GM18867 (cell line): ENCODE data around the gene ACADSB.

Experiments used
- ATAC-seq: cut with Tn5 transposase; IDR thresholded peaks from one replicate; pipeline ENCODE4 v1.9.1; 2021; ENCODE audit warnings: mild to moderate bottlenecking, moderate library complexity; ENCODE audit not compliant: unreplicated experiment

Gene ACADSB

DNA sequence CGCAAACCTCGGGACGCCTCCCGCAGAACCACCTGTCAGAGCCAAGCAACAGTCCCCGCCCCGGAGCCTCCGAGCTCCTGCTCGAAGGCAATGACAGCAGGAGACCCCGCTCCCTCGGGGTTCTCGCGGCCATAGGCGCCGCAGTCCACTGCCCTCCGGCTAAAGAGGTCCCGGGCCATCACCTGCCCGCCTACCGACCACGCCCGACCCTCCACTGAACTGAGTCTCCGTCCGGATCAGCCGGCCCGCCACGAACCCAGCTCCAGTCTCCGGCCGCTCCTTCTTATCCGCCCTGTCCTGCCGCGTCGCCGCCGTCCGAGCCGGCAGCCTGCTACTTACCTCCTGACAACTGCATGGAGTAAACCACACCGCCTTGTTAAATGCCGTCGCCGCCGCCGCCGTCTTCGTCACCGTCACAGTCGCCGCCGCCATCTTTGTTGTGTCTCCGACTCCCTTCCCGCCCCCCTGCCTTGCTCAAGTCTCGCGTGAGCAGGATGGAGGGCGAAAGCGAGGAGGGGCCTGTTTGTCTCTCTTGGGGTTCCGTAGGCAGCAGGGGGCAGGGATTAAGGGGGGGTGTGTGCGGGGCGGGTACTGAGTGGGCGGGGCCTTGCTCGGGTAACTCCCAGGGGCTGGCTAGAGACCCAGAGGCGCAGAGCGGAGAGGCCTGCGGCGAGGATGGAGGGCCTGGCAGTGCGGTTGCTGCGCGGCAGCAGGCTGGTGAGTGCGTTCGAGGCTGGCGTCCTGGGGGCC is at the start of gene ACADSB, which contains the start of gene IKZF5:
TSS of gene ACADSB (plus strand) at position 652 of the 750 bp plus-strand sequence. CDS start at position 676, 24 bp downstream.
TSS of gene IKZF5 (minus strand) at position 441 of the 750 bp plus-strand sequence. CDS start 10,170 bp downstream, outside the sequence.
- ATAC-seq: peak; percentile 87

GRCh38 chr10:122962405-122962804 is 46.4 kb upstream of the ACADSB start:
- no peak for ATAC-seq

DNA sequence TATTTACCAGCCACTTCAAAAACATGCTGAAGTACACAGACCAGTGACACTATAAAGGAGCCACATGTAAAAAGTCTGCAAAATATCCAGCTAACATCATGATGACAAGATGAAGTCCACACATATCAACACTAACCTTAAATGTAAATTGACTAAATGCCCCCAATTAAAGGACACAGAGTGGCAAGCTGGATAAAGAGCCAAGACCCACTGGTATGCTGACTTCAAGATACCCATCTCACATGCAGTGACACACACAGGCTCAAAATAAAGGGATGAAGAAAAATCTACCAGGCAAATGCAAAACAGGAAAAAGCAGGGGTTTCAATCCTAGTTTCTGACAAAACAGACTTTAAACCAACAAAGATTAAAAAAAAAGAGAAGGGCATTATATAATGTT is 41.9 kb upstream of the ACADSB start:
- no peak for ATAC-seq

GRCh38 chr10:122968698-122969097 is 40.1 kb upstream of the ACADSB start:
- ATAC-seq: no peak

DNA sequence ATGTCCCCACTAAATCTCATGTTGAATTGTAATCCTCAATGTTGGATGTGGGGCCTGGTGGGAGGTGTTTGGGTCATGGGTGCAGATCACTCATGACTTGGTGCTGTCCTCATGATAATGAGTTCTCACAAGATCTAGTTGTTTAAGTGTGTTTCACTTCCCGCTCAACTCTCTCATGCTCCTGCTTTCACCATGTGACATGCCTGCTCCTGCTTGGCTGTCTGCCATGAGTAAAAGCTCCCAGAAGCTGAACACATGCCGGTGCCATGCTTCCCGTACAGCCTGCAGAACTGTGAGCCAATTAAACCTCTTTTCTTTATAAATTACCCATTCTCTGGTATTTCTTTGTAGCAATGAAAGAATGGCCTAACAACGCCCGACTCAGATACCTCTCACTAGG is 34.8 kb upstream of the ACADSB start:
- no peak for ATAC-seq

GRCh38 chr10:122974543-122975064 is 34.2 kb upstream of the ACADSB start:
- no peak for ATAC-seq

- ATAC-seq: peak; percentile 97
These were observed 28.4 kb upstream of the ACADSB start, which contains the start of gene PSTK for GRCh38 chr10:122980209-122981065. Gene PSTK, plus strand, starts transcription at chr10:122980401. Its CDS starts 79 bp downstream, at chr10:122980480.

DNA sequence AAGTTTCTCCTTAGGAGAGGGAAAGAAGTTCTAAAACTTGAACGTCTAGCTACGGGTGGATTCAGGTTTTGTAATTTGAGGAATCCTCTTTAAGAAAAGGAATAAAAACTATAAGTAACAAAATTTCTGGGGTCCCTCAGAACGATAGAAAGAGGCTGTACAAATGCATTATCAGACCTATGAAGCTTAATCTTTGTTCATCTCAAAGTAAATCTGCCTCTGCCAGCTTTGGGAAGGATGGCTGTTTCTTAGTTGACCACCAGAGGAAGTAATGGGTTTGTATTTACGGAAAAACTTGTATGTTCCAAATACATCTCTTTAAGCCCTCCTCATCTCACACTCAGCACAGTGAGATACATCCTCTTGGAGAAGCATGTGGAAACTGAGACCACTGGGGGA is 27.7 kb upstream of the ACADSB start:
- ATAC-seq: no peak

GRCh38 chr10:122983898-122984297 is 24.9 kb upstream of the ACADSB start:
- ATAC-seq: no peak

DNA sequence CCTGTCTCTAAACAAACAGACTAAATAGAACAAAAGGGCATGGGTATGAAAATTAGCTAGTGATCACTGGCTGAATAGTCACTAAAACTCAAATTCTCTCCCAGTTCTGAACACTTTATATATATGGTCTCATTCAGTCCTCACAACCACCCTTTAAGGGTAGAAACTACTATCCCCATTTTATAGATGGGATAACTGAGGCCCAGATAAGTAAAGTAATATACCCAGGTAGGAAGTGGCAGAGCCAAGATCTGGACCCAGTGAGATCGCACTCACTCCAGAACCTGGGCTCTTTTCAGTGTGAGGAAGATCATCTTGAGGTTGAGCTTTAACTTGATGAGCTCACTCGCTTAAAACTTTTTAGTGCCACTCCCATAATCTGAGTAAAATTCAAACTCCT is 24.1 kb upstream of the ACADSB start:
- ATAC-seq: no peak

GRCh38 chr10:122986335-122986734 is 22.5 kb upstream of the ACADSB start:
- ATAC-seq: no peak

- ATAC-seq: no peak
These were observed 20.3 kb upstream of the ACADSB start for GRCh38 chr10:122988501-122988900.

DNA sequence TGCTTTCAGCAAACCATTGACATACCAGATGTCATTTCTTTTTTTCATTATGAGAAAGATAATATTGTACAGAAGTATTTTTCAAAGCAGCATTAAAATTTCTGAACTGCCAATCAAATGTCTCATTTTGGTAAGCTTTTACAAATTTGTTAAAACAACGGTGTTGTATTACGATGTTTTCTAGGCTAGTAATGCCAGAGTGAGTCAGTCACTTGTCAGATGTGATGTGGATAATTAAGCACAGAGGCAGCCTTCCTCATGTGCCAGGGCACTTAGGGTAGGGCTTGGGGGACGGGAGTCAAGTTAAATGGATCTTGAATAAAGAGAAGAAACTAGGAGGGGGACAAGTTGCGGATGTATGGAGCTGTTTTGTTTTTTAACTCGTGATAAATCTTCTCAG is 18.5 kb upstream of the ACADSB start:
- no peak for ATAC-seq

- no peak for ATAC-seq
These were observed 16.7 kb upstream of the ACADSB start for GRCh38 chr10:122992031-122992585.

- ATAC-seq: no peak
These were observed 14.9 kb upstream of the ACADSB start for GRCh38 chr10:122993797-122994336.

DNA sequence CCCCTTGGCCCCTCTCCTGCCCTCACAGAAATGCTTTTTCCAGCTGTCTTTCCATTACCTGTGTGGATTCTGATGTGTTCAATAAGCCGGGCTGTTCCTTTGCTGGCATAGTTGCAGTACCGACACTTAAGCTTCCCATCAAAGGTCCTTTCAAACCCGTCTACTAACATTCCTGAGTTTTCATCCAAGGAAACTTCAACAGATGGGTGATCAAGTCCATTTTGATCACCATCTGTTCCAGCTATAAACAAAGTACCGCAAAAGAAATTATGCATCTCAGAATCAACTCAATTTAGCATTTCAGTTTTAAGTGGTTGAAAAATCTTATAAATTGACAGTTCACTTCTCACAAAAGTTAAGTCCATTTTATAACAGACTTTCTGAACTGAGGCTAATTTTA is 12.9 kb upstream of the ACADSB start:
- ATAC-seq: no peak

GRCh38 chr10:122997864-122998263 is 10.9 kb upstream of the ACADSB start:
- no peak for ATAC-seq

DNA sequence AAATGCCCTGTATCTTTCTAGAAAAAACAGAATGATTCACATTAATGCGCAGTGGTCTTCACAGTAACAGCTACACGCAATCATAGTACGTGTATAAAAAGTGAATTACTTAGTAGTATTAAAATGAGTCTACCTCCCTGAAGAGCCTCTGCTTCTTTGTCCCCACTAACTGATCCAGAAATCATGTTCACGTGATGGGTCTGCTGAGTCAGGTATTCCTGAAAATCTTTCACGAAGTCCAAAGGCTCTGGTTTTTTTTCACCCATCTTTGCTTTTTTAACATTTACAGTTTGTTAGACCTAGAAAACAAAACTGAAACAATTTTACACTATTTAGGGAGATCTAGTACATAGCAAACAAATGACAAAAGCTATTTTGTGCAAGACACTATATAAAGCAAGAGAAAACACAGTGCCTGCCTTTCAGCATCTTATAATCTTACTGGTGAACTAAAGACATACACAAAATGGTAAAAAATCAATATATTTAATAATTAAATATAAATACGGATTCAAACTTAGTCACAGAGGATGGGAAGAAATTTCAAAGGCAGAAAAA is 10.4 kb upstream of the ACADSB start:
- ATAC-seq: no peak

DNA sequence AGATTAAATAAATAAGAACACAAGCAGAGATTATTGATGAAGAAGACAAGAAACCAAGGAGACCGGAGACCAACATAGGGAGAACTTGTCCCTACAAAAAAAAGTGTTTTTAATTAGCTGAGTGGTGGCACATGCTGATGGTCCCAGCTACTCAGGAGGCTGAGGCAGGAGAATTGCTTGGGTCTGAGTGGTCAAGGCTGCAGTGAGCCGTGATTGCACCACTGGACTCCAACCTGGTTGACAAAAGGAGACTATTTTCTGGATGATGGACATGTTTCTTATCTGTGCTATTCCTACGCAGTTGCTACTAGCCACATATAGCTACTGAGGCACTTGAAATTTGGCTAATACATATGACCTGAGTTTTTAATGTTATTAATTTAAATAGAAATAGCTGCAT is 9.9 kb upstream of the ACADSB start:
- ATAC-seq: no peak

DNA sequence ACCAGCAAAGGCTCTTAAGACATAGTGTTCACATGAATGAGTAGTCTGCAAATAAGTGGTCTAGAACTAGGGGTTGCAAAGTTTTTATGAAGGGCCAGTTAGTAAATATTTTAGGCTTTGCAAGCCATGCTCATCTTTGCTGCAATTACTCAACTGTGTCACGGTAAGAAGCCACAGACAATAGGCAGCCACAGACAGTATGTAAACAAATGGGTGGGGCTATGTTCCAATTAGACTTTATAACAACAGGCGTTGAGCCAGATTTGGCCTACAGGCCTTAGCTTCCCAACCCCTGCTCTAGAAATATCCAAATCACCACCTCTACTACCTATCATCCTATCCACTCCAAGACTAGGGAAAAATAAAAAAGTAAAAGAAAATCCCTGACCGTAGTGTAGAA is 9.5 kb upstream of the ACADSB start:
- ATAC-seq: no peak

- no peak for ATAC-seq
These were observed 8.7 kb upstream of the ACADSB start for GRCh38 chr10:123000155-123000554.
